Kidney epithelial cell (primary cell): ENCODE results near the gene INPP5B. TPM values are rescaled to one million over a fixed set of nuclear protein-coding genes. Genes with fewer than 3 reads are reported as not detected.

Experiments
- DNase-seq: peaks from one replicate; pipeline ENCODE4 v3.0.0-alpha.2; 2010; ENCODE audit warnings: low read depth
- H3K27me3 ChIP-seq: 2 replicates; pipeline ENCODE4 v1.6.0; 2011; ENCODE audit warnings: low read length; ENCODE audit not compliant: control insufficient read depth, insufficient read depth
- H3K36me3 ChIP-seq: 2 replicates; pipeline ENCODE4 v1.5.1; 2011; ENCODE audit warnings: low read length; ENCODE audit not compliant: control insufficient read depth, insufficient read depth
- H3K4me3 ChIP-seq: 2 replicates; pipeline ENCODE4 v1.5.1; 2011; ENCODE audit warnings: low read depth, mild to moderate bottlenecking, control low read depth, low read length
- total RNA-seq: library from RNA; depleted of rRNA; stranded (reverse); fragments of >200 nt; gene quantifications from 2 replicates; pipeline ENCODE4 v1.2.3, GENCODE V29; 2015
- TF ChIP-seq, protein P1 (sequence below): IDR thresholded peaks from 2 replicates; pipeline ENCODE4 v1.5.1; 2011; ENCODE audit warnings: mild to moderate bottlenecking, moderate library complexity, low read length, control low read depth, inconsistent platforms; ENCODE audit not compliant: insufficient read depth, poor library complexity, severe bottlenecking

Gene INPP5B
- total RNA-seq, 1 donor from 2014 or later: 18.9 TPM

DNA sequence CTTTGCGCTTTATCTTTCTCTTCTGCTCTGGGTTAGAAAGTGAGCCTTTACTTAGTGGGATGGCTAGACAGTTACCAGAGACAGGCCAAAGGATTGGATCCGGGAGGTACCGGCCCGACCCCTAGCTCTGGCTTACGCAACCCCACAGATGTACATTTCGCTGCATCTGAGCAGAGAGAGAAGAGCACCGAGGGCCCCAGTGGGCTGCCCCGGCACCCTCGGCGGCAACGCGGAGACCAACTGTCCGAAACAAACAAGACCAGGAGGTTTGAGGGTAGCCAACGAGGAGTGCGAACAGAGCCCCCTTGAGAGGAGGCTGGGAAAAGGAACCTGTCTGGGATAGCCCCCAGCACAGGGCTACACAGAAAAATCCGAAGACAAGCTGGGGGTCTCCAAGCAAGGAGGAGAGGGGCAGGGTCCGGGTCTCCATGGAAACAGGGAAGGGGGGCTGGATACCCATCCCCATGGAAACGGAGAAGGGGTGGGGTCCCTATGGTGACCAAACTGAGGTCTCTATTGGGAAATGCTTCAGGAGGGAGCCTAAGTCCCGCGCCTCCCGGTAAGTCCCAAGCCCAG lies 87.8 kb downstream of the INPP5B start:
- TF ChIP-seq, protein P1, sequence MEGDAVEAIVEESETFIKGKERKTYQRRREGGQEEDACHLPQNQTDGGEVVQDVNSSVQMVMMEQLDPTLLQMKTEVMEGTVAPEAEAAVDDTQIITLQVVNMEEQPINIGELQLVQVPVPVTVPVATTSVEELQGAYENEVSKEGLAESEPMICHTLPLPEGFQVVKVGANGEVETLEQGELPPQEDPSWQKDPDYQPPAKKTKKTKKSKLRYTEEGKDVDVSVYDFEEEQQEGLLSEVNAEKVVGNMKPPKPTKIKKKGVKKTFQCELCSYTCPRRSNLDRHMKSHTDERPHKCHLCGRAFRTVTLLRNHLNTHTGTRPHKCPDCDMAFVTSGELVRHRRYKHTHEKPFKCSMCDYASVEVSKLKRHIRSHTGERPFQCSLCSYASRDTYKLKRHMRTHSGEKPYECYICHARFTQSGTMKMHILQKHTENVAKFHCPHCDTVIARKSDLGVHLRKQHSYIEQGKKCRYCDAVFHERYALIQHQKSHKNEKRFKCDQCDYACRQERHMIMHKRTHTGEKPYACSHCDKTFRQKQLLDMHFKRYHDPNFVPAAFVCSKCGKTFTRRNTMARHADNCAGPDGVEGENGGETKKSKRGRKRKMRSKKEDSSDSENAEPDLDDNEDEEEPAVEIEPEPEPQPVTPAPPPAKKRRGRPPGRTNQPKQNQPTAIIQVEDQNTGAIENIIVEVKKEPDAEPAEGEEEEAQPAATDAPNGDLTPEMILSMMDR: no peak
- Histone ChIP-seq H3K36me3 (peaks cover 3% of the 10 kb centered on the region), H3K4me3 (peak overlapping the region; percentile 85), H3K27me3 (no peaks in the 10 kb centered on the region)
- DNase-seq: no peak

DNA sequence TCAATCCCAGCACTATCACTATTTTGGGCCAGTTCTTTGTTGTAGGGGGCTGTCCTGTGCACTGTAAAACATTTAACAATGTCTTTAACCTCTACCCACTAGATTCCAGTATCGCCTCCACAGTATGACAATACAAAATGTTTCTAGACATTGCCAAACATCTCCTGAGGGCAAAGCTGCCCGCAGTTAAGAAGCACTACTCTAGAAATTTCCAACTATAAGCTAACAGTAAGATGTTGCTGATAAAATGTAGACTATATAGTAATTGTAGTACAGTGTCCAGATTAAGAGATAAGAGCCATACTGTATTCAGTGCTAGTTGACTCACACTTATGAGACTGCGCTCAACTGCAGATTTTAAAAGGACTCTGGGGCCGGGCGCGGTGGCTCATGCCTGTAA lies 92.4 kb downstream of the INPP5B start:
- no peak for DNase-seq
- Histone ChIP-seq H3K36me3 (peaks cover 4% of the 10 kb centered on the region), H3K27me3 (no peaks in the 10 kb centered on the region), H3K4me3 (no peak overlapping the region)
- TF ChIP-seq, protein P1: no peak

DNA sequence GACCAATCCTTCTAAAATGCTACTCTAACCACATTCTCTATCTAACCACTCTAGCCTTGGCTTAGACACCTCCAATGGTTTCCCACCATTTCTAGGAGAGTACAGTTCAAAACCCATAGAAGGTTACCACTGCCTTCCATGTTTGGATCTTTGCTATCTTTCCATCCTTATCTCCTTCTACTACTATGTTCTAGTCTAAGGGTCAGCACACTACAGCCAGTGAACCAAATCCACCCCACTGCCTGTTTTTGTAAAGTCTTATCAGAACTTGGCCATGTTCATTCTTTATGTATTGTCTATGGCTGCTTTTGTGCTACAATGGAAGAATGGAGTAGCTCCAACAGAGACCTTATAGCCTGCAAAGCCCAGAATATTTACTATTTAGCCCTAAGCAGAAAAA lies 93.7 kb downstream of the INPP5B start:
- Histone ChIP-seq H3K27me3 (no peaks in the 10 kb centered on the region), H3K4me3 (no peak overlapping the region), H3K36me3 (peaks cover 4% of the 10 kb centered on the region)
- TF ChIP-seq, protein P1: no peak
- no peak for DNase-seq

DNA sequence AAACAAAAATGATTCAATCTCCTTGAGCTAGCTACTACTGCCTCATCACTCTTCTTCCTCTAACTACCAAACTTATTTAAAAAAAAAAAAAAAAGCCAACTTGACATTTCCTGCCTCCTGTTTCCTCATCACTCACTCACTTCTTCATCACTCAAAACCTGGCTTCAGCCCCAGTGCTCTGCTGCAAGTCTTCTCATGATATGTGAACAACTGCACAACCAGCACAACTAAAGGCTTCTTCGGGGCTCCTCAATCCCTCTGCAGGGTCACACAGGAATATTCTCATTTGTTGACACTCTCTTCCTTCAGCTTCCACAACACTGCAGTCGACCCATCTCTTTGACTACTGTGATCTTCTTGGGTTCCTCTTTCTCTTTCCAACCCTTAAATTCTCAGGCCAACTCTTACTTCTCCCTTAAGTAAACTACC lies 95.1 kb downstream of the INPP5B start:
- TF ChIP-seq, protein P1: no peak
- Histone ChIP-seq H3K4me3 (no peak overlapping the region), H3K27me3 (no peaks in the 10 kb centered on the region), H3K36me3 (peaks cover 1% of the 10 kb centered on the region)
- DNase-seq: no peak

DNA sequence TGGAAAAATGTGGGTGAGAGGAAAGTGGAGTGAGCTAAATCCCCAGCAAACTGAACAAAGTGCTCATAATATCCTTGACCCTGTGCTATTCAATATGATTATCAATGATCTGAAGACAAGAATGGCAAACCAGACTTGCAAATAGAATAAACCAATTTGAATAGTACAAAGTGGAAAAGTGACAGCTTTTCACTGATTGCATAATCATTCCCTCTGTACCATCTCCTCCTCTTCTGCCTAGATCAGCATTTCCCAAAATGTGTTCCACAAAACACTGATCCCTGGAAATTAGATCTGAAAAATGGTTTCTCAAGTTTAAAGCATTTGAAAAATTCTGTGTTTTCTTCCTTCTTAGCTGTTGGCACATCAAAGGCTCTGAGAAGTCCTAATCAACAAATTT lies 95.6 kb downstream of the INPP5B start:
- Histone ChIP-seq H3K36me3 (peaks cover 1% of the 10 kb centered on the region), H3K27me3 (no peaks in the 10 kb centered on the region), H3K4me3 (no peak overlapping the region)
- no peak for DNase-seq
- TF ChIP-seq, protein P1: no peak

DNA sequence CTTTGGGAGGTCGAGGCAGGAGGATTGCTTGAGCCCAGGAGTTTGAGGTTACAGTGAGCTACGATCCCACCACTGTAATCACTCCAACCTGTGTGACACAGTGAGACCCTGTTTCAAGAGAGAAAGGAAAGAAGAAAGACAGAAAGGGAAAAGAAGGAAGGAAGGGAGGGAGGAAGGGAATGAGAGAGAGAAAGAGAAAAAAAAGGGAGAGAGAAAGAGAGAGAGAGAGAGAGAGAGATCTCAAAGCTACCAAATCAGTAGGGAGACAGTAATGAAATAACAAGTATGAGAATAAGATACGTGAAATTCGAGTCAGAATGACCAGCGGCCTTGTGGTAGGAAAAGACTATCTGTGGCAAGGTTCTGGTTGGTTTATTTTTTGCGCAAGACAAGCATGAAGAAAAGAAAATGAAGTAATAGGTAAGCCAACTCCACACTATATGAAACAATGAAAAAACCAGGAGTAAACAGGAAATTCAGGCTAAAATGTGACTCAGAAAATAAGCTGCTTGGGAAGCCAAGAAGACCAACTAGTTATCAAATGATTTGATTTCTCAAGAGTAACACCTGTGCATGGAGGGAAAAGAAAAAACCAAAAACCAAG lies 96.4 kb downstream of the INPP5B start:
- H3K36me3 ChIP-seq: peaks cover 1% of the 10 kb centered on the region
- no peak for DNase-seq
- TF ChIP-seq, protein P1: no peak
- H3K27me3 ChIP-seq: no peaks in the 10 kb centered on the region
- H3K4me3 ChIP-seq: no peak overlapping the region
